NCI-H1105 treated with DMSO at 0.1 percent for 48 hours (cell line): ENCODE results near the gene ACTN4.
A peak's percentile ranks its signal among the peaks of the same experiment; 100 is the strongest.
"Not testable (repeated sequence)": the region's sequence is repeated elsewhere in the genome, so short reads cannot be mapped to it uniquely, and the experiment has no call there.

Experiments used
- DNase-seq: peaks from one replicate; lab custom pipeline; 2025; lab: John Stamatoyannopoulos, UW

ACTN4 gene

GRCh38 chr19:38647368-38647965 lies at the start of gene ACTN4:
ACTN4 (plus strand) TSS chr19:38647649; CDS start chr19:38647746, 97 bp downstream.
- DNase-seq: peak; percentile 95

DNA sequence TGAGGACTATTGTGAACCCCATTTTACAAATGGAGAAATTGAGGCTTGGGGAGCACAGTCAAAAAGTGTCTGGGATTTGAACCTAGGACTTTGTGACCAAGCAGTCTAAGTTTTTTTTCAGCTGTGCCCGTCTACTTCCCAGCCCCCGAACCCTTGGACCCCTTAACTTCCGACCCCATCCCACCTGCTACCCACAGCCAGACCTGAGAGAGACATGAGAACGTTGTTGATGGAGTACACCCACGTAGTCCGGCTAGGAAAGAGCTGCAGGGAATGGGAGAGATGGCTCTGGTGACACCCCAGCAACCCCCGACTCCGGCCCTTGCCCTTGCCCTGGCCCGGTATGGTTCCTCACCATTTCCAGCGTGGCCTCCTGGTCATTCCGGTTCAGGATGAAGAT lies 47.7 kb upstream of the ACTN4 start:
- DNase-seq: no peak

- not testable (repeated sequence) for DNase-seq
Observed at GRCh38 chr19:38602856-38603255, 44.6 kb upstream of the ACTN4 start.

DNA sequence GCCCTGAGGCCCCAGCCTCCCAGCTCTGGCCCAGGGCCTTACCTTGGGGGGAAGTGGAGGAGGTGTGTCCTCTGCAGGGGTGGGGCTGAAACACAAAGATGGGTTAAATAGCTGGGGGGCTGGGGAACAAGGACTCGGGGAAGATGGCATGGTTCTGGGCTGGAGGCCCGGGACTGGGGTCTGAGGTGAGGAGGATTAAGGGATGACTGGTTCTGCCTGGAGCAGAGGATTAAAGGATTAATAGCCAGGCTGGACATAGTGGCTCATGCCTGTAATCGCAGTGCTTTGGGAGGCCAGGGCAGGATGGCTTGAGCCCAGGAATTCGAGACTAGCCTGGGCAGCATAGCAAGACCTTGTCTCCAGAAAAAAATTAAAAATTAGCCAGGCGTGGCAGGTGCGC lies 41.3 kb upstream of the ACTN4 start:
- no peak for DNase-seq

GRCh38 chr19:38614289-38614688 lies 33.2 kb upstream of the ACTN4 start:
- no peak for DNase-seq

- no peak for DNase-seq
Observed at GRCh38 chr19:38615007-38615581, 32.4 kb upstream of the ACTN4 start.

DNA sequence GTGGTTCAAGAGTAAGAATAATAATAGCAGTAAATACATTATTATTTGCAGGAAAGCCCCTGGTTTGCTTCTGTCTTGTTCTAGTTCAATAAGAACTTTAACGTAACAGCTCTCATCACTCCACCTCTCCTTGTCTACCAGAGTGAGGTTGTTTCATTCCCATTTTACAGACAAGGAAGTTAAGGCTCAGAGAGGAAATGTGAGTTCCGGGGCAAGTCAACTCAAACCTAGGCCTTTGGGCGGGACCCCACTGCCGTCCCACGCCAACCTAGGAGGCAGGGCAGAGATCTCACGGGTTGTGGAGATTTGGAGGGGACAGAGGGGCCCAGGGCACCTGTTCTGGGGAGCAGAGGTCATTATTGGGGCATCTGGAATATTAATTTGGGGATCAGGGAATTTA lies 31.2 kb upstream of the ACTN4 start:
- no peak for DNase-seq

DNA sequence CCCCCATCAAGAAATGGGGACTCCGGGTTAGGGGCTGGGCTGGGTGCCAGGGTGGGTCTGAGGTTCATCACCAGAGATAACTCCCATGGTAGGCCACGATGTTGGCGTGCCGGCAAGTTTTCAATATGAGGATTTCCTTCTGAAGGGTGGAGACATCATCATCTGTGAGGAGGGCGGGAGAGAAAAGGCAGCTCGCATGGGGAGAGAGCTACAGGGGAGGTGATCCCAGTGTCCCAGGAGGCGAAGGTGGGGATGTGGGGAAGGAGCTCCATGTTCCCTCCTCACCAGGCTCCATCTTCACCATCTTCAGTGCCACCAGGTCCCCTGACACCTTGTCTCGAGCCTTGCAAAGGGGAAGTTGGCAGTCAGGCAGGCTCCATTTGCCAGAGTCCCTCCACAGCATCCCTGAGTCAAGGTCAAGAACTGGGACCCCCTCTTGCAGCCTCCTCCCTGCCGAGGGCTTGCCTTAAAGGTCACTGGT lies 30.1 kb upstream of the ACTN4 start:
- no peak for DNase-seq

DNA sequence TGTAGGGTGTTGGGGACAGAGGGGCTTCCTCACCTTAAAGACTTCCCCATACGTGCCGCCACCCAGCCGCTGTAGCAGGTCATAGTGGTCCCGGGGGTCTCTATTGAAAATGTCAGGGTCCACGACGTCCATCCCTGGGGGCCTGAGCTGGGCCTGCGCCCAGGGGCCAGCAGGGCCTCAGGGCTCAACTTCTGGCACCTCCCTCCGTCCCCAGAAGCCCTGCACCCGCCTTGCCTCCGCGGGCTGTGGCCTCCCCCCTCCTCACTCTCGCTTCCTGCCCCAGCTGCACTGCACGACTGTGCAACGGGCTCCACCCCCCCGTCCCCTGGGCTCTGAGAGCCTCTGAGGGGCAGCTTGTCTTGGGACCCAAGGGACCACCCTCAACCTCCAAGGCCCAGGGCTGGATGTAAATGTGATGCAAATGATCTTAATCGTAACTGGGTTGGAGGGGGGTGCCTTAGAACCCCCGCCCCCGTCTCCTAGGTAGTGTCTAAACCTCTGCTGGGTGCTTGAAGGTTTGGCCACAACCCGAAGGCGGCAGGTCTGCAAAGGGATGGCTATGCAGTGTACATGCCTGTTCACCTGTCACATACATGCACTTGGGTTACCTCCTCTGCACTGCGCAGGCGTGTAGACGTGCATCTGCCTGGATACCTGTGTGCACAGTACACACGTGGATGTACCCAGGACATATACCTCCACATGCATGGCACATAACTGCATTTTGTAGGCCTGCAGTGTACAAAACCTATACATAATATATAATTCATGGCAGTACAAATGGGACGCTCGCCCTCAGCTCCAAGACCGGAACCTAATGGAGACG lies 29.5 kb upstream of the ACTN4 start, which contains the start of gene MAP4K1:
Gene MAP4K1, minus strand, starts transcription at position 190 of the 826 bp plus-strand sequence. Its CDS starts 58 bp downstream, at position 132.
- DNase-seq: peak; percentile 41

DNA sequence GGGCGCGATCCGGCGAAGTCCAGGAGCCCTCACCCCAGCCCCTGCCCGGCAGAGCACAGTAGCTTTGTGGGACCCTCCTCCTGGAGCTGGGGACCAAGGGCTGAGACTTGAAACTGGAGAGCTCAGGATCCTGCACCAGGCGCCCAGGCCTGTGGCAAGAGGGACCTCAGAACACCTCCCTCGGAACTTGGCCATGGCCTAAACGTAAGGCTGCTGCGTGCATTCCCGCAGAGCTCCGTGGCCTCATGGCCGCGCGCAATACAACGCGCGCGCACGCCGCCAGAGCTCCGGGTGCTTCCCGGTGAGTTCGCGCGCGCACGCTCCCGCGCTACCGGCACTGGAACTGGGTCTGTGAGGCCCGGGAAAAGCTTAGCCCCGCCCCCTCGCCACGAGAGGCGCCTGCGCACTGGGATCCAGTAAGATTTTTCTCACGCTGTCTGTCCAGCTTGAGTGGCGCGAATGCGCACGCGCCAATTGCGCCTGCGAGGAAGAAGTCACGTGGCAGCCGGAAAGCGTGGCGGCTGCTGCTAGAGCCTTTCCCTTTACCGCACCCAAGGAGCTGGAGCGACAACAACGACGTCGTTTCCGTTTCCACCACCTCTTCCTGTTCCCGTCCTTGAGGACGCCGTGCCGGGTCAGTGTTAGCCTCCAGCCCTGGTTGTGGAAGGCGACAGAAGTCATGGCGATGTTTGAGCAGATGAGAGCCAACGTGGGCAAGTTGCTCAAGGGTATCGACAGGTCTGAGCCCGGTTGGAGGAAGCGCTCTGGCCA lies 28.7 kb upstream of the ACTN4 start, which contains the start of gene EIF3K:
Gene EIF3K, plus strand, starts transcription at position 599 of the 771 bp plus-strand sequence. Its CDS starts 81 bp downstream, at position 680.
- peak; percentile 98 for DNase-seq

DNA sequence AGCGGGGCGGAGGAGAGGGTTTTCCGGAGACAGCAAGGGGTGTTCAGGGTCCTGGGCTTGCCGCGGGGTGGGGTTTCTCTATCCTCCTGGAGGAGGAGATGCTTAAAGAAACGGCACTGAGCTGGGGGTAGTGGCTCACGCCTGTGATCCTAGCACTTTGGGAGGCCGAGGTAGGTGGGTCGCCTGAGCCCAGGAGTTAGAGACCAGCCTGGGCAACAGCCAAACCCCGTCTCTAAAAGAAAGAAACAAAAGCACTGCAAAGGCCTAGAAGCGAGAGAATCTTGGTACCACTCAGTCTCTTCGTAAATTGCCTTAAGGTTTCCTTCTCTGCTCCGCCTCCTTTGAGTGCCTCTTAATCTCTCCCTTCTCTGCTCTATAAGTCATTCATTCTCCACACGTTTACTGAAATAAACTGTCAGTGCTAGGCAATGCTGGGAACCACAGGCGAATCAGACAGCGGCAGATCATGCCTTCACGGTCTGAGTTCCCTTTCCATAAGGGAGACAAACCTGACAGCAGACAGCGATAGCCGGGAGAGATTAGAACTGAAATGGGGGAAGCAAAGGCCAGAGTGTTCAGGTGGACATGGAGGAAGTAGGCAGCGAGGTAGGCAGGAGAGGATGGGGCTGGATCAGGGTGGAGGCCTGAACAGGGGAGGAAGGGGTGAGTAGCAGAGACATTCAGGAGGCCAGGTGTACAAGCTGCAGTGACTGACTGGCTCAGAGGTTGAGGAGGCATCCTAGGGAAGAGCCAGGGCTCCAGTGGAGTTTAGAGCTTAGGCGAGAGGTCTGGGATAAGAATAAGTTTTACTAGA lies 27.9 kb upstream of the ACTN4 start:
- DNase-seq: no peak

GRCh38 chr19:38624822-38625221 lies 22.6 kb upstream of the ACTN4 start:
- no peak for DNase-seq

DNA sequence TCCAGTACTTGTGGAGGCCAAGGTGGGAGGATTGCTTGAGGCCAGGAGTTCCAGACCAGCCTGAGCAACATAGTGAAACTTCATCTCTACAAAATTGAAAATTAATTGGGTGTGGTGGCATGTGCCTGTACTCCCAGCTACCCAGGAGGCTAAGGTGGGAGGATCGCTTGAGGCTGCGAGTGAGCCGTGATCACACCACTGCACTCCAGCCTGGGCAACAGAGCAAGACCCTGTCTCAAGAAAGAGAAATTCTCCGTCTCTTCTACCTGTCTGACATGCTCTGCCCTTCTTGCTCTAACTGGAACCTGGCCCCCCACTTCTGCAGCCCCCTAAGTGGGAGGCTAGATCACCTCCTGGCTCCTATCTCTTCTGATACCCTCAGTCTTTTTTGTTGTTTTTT lies 21.0 kb upstream of the ACTN4 start:
- no peak for DNase-seq

DNA sequence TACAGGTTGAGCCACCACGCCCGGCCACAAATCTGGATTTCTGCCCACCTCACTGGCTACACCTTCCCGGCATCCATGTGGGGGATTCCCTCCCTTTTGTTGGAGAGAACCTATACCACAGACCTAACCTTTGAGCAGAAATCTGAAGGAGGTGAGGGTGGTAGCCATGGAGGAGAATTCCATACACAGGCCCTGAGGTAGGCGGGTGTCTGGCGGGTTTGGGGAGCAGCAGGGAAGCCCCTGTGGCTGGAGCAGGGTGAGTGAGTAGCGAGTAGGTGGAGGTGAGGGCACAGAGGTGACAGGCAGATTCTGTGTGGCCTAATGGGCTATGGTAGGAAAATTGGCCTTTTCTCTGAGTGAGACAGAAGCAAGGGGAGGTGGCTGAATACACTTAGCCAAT lies 17.9 kb upstream of the ACTN4 start:
- DNase-seq: no peak

DNA sequence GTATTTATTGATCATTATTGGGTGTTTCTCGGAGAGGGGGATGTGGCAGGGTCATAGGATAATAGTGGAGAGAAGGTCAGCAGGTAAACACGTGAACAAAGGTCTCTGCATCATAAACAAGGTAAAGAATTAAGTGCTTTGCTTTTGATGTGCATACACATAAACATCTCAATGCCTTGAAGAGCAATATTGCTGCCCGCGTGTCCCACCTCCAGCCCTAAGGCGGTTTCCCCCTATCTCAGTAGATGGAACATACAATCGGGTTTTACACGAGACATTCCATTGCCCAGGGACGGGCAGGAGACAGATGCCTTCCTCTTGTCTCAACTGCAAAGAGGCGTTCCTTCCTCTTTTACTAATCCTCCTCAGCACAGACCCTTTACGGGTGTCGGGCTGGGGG lies 16.1 kb upstream of the ACTN4 start:
- not testable (repeated sequence) for DNase-seq

GRCh38 chr19:38631811-38632475 lies 15.5 kb upstream of the ACTN4 start:
- DNase-seq: not testable (repeated sequence)

GRCh38 chr19:38632476-38633213 lies 14.8 kb upstream of the ACTN4 start:
- DNase-seq: no peak

- peak; percentile 27 for DNase-seq
Observed at GRCh38 chr19:38634757-38635482, 12.5 kb upstream of the ACTN4 start.
